Heart left ventricle (tissue), 13 donors: Measurements from ENCODE around the gene HORMAD2.

Source experiments
- CTCF ChIP-seq, 12 donors: fragments of 200-600 bp; sonication (generic) in 4 of 12; IDR thresholded peaks; one replicate each; pipeline versions ENCODE4 v1.5.0 to v1.8.0; 2018 to 2022; ENCODE audit warnings: antibody characterized with exemption in 12 of 12, mild to moderate bottlenecking in 5 of 12
- POLR2A ChIP-seq, 2 donors: fragments of 450-650 bp; IDR thresholded peaks; one replicate each; pipeline ENCODE4 v1.6.1; 2017; ENCODE audit warnings: antibody characterized with exemption in 2 of 2, mild to moderate bottlenecking in 2 of 2, moderate library complexity in 2 of 2
- donor health status: ischemic (EF 13 %, LVEDD 7.1; RV severe dilation, severe dysfunction).
- donor health status: DM: no; HTN: yes; CAD: no.
- donor health status: DM: no; HTN: no; CAD: no.
- donor health status: ischemic (EF 25% LVEDD 6.9; RV normal size, moderate dysfunction).
- donor health status: ischemic (EF 25% LVEDD 5.7; RV mildly dilated, moderate dysfunction).
- donor health status: ischemic (EF 35%, LVEDD 5.7; RV mildly dilated, moderate dysfunction).
- donor health status: nonischemic (EF 11% LVEDD 7.7; RV severe dilation, severe dysfunction).
- donor health status: DM: yes; HTN: yes; CAD: no.
- donor health status: PGD.
- donor health status: ischemic (EF 29% LVEDD 5.4; RV normal size, mild dysfunction).
- donor health status: nonischemic (EF 23%, LVEDD 6.1; RV moderate dilation, normal function).

GRCh38 chr22:30043161-30043560 is 37.1 kb upstream of the HORMAD2 start:
- TF ChIP-seq CTCF (IDR thresholded peaks at IDR 0.05), result no peak
- TF ChIP-seq POLR2A (IDR thresholded peaks at IDR 0.05), result no peak
